Activated CD8-positive, alpha-beta memory T cell treated with anti-CD3 and anti-CD28 coated beads for 1 hour (primary cell): ENCODE measurements around the gene EARS2.

Source experiments
- DNase-seq, 2 donors: peaks; one replicate each; pipeline ENCODE4 v3.0.0-alpha.2; 2020; ENCODE audit warnings: low read depth in 1 of 2; ENCODE audit errors: extremely low read depth in 1 of 2

EARS2 gene

GRCh38 chr16:23508589-23509440 lies 48.3 kb downstream of the EARS2 start:
- no peak for DNase-seq

- no peak for DNase-seq
These were observed 50.5 kb downstream of the EARS2 start for GRCh38 chr16:23506606-23506994.

GRCh38 chr16:23505671-23506605 lies 51.2 kb downstream of the EARS2 start:
- no peak for DNase-seq

GRCh38 chr16:23505180-23505665 lies 51.9 kb downstream of the EARS2 start:
- no peak for DNase-seq

- DNase-seq, result peak; percentile 44 to 46
These were observed 52.5 kb downstream of the EARS2 start for GRCh38 chr16:23504453-23505179.

- DNase-seq, result no peak
These were observed 53.1 kb downstream of the EARS2 start for GRCh38 chr16:23504076-23504452.

GRCh38 chr16:23502466-23502865 lies 54.7 kb downstream of the EARS2 start:
- DNase-seq, result no peak

GRCh38 chr16:23501291-23501690 lies 55.9 kb downstream of the EARS2 start:
- DNase-seq, result no peak

- DNase-seq, result no peak
These were observed 56.3 kb downstream of the EARS2 start for GRCh38 chr16:23500862-23501225.

GRCh38 chr16:23500212-23500861 lies 56.8 kb downstream of the EARS2 start:
- DNase-seq, result no peak

- DNase-seq, result no peak
These were observed 57.3 kb downstream of the EARS2 start for GRCh38 chr16:23499801-23500200.

- DNase-seq, result no peak
These were observed 58.3 kb downstream of the EARS2 start for GRCh38 chr16:23498863-23499262.

GRCh38 chr16:23497543-23497868 lies 59.6 kb downstream of the EARS2 start:
- no peak for DNase-seq

GRCh38 chr16:23496821-23497542 lies 60.2 kb downstream of the EARS2 start:
- no peak for DNase-seq

- DNase-seq, result no peak
These were observed 61.5 kb downstream of the EARS2 start for GRCh38 chr16:23495671-23496070.

- no peak for DNase-seq
These were observed 63.0 kb downstream of the EARS2 start for GRCh38 chr16:23494188-23494587.

- DNase-seq, result no peak
These were observed 65.4 kb downstream of the EARS2 start for GRCh38 chr16:23491490-23492391.

- no peak for DNase-seq
These were observed 70.7 kb downstream of the EARS2 start for GRCh38 chr16:23486480-23486879.

GRCh38 chr16:23485841-23486240 lies 71.3 kb downstream of the EARS2 start:
- no peak for DNase-seq
